ENCODE measurements around the gene ACAA1.

The ACAA1 gene

GRCh38 chr3:38154033-38154494, 17.1 kb upstream of the ACAA1 start:
- DNase-seq (ENCODE audit: low spot score), result no peak

- no peak for DNase-seq (ENCODE audit: low spot score)
Observed at GRCh38 chr3:38153221-38153620, 16.3 kb upstream of the ACAA1 start.

GRCh38 chr3:38152609-38153008, 15.7 kb upstream of the ACAA1 start:
- no peak for DNase-seq (ENCODE audit: low spot score)

GRCh38 chr3:38151667-38152265, 14.8 kb upstream of the ACAA1 start:
- DNase-seq (ENCODE audit: low spot score), result no peak

- DNase-seq (ENCODE audit: low spot score), result no peak
Observed at GRCh38 chr3:38150780-38151528, 14.0 kb upstream of the ACAA1 start.

- no peak for DNase-seq (ENCODE audit: low spot score)
Observed at GRCh38 chr3:38149708-38150107, 12.8 kb upstream of the ACAA1 start.

- no peak for DNase-seq (ENCODE audit: low spot score)
Observed at GRCh38 chr3:38148311-38148882, 11.5 kb upstream of the ACAA1 start.

GRCh38 chr3:38147421-38147820, 10.5 kb upstream of the ACAA1 start:
- no peak for DNase-seq (ENCODE audit: low spot score)

GRCh38 chr3:38146504-38146903, 9.6 kb upstream of the ACAA1 start:
- no peak for DNase-seq (ENCODE audit: low spot score)

- no peak for DNase-seq (ENCODE audit: low spot score)
Observed at GRCh38 chr3:38143511-38143910, 6.6 kb upstream of the ACAA1 start.

GRCh38 chr3:38142959-38143358, 6.0 kb upstream of the ACAA1 start:
- no peak for DNase-seq (ENCODE audit: low spot score)

GRCh38 chr3:38141952-38142273, 5.0 kb upstream of the ACAA1 start:
- no peak for DNase-seq (ENCODE audit: low spot score)

- DNase-seq (ENCODE audit: low spot score), result no peak
Observed at GRCh38 chr3:38141173-38141951, 4.4 kb upstream of the ACAA1 start.

- no peak for DNase-seq (ENCODE audit: low spot score)
Observed at GRCh38 chr3:38140326-38141172, 3.6 kb upstream of the ACAA1 start.

GRCh38 chr3:38139652-38140051, 2.7 kb upstream of the ACAA1 start:
- DNase-seq (ENCODE audit: low spot score), result no peak

- no peak for DNase-seq (ENCODE audit: low spot score)
Observed at GRCh38 chr3:38139191-38139590, 2.3 kb upstream of the ACAA1 start.

- DNase-seq (ENCODE audit: low spot score), result peak; percentile 64
Observed at GRCh38 chr3:38138349-38139190, 1.6 kb upstream of the ACAA1 start, which contains the start of gene MYD88. MYD88 (plus strand) TSS chr3:38138661; CDS start chr3:38138701, 40 bp downstream.

- DNase-seq (ENCODE audit: low spot score), result peak; percentile 74
Observed at GRCh38 chr3:38137615-38138348, 855 bp upstream of the ACAA1 start.

GRCh38 chr3:38136393-38136776, 542 bp downstream of the ACAA1 start:
- peak; percentile 54 for DNase-seq (ENCODE audit: low spot score)

Data from hepatic stellate cell (primary cell).